ENCODE data around the gene GPR82.
"Not testable (repeated sequence)": the region's sequence is repeated elsewhere in the genome, so short reads cannot be mapped to it uniquely, and the experiment has no call there.

The GPR82 gene

DNA sequence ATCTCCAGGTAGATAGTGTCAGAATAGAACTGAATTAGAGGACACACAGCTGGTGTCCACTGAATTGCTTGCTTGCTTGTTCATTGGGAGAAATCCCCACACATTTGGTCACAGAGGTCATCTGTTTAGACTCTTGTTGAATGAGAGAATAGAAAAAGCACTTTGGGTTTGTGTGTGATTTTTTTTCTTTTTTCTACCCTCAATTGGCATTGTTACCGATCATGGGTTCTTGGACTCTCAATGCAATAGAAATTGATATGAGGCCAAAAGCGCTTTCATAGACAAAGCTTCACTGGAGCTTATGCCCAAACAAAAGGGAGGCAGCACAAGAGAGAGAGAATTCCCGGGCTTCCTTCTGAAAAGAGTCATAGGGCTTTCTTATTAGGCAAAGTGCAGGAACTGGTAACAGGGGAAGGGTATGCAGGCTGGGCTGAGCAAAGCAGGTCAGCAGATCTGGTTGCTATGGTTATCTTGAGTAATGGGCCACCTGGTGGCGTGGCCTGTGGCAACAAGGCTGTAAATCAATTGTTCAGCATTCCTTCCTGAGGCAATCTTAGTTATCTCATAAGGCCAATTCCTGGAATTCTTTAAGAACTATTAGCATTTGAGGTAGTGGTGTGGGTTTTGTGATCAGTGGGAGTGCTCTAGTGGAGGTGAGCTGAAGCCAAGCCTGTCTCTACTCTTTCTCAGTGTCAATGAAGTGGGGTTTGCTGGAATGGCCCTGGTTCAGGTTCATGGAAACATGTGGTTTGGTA, 5.3 kb upstream of the GPR82 start:
- DNase-seq (ENCODE audit: low read depth in 2 of 2), result no peak

DNA sequence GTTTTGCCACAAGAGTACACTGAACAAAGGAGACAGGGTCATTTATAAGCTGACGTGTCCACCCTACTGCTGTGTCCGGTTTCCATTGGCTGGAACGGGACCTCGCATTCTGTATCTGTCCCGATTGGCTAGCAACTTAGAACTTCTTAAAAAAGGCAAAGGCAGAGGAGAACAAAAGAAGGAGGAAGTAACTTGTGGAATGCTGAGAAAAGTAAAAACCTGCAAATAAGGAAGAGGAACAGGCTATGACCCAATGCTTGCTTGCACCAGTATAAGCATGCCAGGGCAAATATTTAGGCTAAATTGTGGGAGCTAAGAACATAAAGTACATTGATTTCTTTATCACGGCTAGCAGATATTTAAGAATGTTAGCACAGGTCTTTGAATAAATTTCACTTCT, 4.4 kb upstream of the GPR82 start:
- not testable (repeated sequence) for DNase-seq (ENCODE audit: low read depth in 2 of 2)

DNA sequence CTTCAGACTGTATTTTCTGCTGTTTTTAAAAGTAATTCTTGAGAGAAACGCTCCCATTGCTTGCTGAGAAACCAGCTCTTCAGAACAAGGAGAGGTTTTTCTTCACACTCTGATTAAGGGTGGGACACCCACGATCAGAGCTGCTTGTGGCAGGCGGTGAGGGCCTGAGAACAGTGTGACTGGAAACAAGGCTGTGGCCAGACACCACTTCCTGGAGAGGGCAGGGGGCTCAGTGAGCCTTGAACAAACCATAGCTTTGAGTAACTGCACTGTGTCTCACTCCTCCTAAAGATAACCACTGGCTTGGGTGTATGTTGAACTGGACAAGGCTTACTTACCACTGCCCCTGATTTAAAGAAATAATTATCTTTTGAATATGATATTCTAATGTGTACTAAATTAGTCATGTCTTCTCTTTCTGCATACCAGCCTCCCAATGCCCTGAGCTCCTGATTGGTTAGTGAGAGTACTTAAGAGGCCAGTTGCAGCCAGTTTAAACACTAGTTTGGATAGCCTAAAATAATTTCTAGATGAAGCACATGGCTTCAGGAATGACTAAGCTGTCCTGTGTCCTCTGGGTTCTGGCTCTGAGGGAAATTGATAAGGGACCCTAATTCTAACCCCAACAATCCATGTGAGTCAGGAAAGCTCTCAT, 3.7 kb upstream of the GPR82 start:
- DNase-seq (ENCODE audit: low read depth in 2 of 2), result no peak

DNA sequence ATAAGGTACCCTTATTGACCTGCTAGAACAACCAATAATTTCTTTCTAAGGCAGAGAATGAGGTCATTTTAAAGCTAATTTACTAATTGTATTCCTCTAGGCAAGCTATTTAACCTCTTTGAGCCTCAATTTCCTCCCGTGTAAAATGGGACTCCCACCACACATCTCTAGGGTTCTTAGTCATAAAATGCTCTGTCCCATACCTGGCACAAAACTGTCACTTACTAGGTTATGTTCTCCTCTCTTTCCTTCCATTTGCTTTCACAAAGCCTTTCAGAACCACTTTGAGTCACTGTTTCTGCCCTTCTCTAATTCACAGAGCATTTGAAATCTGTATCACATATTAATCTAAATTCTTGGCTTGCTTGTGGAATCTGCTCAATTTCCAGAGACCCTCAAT, 2.4 kb upstream of the GPR82 start:
- no peak for DNase-seq (ENCODE audit: low read depth in 2 of 2)

DNA sequence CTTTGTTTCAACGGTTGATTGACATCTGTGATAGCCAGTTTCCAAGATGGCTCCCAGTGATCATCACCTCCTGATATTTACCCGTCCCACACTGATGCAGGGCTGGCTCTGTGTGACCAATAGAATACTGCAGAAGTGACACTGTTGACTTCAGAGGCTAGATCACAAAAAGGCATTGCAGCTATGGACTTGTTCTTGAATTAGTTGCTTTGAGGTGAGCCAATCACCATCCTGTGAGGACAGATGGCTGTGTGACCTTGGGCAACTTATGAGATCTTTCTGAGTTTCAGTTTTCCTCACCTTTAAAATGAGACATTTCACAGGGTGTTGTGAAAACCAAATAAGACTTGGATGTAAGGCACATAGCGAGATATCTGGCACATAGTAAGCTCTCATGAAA, 1.8 kb upstream of the GPR82 start:
- DNase-seq (ENCODE audit: low read depth in 2 of 2), result no peak

DNA sequence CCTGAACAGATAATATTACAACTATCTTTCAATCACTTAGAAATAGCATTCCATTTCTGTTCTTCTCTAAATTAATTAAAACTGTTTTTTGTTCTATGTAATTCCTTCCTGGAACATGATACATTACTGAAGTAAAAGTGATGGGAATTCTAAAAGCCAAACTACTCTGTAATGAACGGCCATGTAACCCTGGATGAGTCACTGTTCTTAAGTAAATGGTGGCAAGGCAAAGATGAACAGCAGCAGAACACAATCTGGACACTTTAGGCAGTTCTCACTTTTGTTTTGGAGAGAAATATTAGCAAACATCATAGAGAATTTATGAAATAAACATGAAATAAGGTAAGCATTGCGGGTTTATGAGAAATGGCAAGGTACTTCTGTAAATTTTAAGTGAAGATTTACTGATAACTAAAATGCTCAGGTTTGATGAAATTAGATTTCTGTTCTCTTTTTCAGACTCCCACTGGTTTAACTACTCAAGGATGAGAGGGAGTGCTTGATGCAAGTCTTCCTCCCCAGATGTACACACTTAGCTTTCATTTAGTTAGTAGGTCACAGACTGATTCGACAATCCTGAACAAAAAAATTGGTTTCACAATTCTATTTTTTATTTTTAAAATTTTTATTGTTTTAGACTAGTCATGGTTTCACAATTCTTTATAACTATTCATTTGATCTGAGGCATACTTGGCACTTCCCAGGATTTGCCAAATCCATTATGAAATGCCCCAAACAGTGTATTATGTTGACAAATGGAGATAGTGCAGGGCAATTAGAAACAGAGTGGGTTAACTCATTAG, 964 bp upstream of the GPR82 start:
- DNase-seq (ENCODE audit: low read depth in 2 of 2), result no peak

DNA sequence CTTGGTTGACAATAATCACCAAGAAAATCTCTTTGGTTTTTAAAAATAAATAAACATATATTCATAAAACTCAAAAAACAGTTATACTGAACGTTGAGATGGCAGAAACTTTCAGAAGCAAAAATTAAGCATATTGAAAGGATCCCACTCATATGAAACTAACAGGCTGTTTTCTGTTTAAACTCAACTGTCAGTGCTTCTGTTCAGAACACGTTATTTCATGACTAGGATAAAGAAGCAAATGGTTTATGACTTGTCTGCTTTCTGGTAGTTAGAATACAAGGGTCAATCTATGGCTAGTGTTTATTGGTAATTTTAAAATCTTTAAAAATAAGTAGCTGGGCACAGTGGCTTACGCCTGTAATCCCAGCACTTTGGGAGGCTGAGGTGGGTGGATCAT, 4.1 kb downstream of the GPR82 start:
- DNase-seq (ENCODE audit: low read depth in 2 of 2), result no peak

DNA sequence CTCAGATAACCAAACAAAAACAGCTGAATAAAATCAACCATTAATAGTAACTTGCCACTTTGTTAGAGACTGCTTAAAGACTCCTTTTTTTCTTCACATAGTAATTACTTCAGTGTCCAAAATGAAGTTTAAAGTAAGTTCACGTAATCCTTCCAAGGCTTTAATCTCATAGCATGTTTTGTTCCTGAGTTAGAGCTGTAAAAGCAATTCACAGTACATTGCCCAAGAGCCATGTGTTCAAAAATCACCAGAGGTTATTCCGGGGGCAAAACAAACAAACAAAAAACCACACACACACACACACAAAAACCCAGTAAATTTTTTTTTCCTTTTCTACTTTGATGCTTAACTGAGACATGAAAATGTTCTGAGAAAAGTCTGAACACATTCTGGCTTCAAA, 6.1 kb downstream of the GPR82 start:
- DNase-seq (ENCODE audit: low read depth in 2 of 2), result no peak

DNA sequence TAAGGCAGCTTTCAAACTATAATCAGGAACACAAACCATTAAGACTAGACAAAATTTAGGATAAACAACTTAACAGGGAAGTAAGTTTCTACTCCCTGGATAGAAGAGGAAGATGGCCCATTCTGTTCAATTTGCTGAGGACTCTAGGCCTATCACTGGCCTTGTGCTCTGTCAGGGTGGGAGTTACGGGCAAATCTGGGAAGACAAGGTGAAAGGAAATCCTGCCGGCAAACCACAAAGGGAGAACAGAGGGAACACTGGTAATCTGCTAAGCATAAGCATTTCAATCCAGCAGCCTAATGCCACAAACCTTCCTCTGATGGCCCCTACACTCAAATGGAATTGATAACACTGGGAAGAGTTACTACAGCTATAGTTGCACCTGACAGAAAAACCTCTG, 8.3 kb downstream of the GPR82 start:
- DNase-seq (ENCODE audit: low read depth in 2 of 2), result no peak

DNA sequence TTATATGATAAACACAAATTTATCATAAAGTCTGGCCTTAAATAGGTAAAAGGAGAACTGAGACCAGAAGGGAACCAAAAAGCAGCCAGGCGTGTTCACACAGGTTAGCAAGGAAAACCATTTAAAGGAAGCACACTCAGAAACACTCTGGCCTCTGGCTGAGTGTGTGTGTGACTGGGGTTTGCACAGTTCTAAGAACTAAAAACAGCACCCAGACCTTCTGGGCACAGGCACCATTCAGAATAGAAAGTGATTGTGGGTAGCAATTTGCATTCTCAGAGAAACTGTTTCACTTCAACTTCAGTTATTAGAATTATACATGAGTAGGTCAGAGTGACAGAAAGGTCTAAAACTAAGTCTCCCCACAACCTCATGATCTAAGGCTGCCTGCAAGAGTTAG, 10.0 kb downstream of the GPR82 start:
- DNase-seq (ENCODE audit: low read depth in 2 of 2), result no peak

DNA sequence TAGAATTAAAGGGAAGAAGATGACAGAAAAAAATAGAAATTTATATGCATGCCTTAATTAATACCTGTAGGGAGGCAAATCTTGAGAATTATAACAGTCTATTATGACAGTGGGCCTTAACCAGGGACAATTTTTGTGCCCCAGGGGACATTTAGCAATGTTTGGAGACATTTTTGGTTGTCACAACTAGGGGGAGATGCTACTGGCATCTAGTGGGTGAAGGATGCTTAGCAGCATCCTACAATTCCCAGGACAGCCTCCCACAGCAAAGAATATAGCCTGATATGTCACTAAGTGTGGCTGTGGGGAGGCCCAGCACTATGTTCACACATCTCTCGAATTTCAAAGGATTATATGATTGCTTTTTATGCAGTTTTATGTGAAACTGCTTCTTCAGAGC, 10.5 kb downstream of the GPR82 start:
- no peak for DNase-seq (ENCODE audit: low read depth in 2 of 2)

DNA sequence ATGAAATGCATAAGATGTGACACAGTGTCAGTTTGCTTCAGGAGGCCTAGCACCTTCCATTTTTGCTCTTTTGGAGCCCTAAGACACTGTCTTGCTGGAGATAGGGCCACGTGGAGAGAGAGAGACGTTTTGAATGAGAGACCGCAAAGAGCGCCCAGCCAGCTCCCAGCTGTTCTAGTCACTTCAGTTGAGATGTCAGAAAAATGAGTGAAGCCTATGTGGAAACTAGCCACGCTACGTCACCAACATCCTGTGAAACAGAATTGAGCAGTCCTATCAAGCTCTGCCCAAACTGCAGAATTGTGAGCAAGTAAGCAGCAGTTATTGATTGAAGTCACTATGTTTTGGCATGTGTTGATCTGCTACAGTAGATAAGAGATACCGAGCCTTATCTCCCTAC, 13.1 kb downstream of the GPR82 start:
- no peak for DNase-seq (ENCODE audit: low read depth in 2 of 2)

DNA sequence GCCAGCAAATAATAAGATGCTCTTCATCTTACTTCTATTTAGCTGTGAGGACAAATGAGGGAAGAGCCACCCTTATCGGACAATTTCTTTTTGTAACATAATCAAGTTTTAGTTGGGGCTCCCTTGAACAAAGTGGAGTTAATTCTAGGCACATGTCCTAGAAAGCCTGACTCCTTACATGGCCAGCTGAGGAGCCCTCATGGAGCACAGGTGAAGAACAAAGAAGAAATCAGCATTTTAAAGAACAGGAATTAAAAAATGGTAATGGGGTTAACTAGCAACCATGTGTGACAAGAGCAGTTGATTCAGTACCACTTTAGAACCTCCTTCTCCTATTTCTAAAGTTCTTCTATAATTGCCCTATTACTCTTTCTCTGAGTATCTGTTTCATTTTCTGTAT, 15.9 kb downstream of the GPR82 start:
- no peak for DNase-seq (ENCODE audit: low read depth in 2 of 2)

DNA sequence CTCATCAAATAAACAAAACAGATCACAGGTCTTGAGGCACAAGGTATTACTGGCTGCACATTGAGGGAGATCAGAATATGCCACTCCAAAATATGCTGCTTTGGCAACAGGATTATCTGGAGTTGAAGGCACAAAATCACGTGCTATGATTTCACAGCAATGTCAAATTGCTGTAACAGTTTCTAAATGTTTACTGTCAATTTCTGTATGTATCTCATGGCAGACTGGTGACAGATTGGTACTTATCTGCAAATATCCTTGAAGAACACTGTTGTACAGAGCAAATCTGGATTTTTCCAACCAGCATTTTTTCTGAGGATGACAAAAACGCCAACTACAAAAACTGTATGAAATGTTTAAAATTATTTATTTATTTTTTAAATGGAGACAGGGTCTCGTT, 26.7 kb downstream of the GPR82 start:
- no peak for DNase-seq (ENCODE audit: low read depth in 2 of 2)

DNA sequence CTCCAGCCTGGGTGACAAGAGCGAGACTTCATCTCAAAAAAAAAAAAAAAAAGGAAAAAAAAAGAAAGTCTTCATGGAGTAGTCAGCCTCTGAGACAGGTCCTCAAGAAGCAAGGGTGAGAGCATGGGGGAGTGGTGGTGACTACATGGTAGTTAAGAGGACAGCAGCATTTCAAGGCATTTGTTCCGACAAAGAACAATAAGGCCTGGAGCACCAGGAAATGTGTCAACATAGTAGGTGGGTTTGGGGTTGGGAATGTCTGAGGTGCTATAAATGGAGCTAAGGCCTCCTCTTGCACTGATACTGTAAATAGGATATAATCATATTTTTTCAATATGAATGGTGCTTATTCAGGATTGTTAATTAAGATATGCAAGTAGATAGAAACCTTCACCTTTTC, 34.4 kb downstream of the GPR82 start:
- DNase-seq (ENCODE audit: low read depth in 2 of 2), result no peak

DNA sequence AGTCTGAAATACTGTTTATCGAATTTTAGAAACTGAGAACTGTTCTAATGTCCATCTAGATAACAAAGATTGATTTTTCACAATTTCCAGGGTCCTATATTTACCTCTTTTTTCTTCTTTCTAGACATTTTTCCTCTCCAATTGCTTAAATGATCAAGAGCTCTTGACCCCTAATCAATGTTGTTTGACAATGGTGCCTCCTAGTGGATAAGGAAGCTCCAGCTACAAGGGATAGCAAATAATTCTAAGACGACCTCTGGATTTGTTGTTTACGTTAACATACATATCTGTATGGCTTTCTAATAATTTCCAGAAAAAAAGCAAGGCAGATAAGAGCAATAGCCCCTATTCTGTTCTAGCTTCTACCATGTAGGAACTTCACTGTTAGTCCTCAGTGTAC, 35.8 kb downstream of the GPR82 start:
- DNase-seq (ENCODE audit: low read depth in 2 of 2), result no peak

DNA sequence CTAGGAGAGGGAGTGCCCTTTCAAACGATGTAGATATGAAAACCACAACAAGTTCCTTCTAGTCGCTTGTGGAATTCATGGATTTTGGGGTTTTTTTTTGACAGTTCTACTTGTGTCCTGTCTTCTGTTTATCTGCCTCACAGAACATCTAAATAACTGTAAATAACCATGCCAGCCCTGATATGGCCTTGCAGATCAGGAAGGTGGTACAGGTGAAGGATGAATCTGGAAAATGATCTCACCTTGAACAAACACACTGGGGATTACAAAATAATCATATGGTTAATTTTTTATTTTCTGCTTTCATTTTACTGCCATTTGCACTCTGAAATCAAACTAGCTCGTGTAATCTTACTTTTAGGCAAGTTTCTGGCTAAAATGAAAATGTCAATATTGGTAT, 37.2 kb downstream of the GPR82 start:
- DNase-seq (ENCODE audit: low read depth in 2 of 2), result no peak

DNA sequence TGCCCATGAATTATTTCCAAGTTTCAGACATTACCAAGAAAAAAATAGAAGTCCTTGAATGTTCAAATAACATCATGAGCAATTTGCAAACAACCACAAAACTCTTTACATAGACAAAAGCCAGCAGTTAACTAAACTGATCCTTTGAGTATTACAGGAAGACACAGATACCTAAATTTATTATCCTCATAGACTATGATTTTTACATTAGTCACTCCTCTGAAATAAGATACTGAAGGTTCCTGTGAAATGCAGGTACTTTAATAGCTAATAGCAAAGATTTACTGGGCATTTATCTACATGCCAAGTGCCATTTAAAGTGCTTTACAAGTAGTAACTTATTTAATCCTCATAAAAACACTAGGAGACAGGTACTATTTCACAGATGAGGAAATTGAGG, 37.7 kb downstream of the GPR82 start:
- DNase-seq (ENCODE audit: low read depth in 2 of 2), result no peak

DNA sequence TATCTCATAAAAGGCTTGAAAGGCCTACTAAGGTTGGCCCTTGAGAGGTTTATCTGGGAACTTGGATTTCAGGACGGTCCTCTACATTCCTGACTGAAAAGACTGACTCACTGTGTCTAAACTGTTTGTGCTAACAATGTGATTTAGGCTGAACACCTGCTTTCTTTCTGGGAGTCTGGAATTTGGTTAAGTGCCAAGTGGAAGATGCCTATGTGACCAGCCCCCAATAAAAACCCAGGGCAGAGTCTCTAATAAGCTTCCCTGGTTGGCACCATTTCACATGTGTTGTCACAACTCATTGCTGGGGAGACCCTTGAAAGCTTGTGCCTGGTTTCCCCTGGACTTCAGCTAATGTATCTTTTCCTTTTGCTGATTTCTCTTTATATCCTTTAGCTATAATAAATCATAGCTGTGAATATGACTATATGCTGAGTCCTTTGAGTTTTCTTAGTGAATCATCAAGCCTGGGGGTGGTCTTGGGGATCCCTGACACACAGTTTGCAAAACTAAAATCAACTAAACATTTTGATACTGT, 55.1 kb downstream of the GPR82 start:
- DNase-seq (ENCODE audit: low read depth in 2 of 2), result no peak
